Measurements from ENCODE around the gene MMD.
"Not testable (repeated sequence)": the region's sequence is repeated elsewhere in the genome, so short reads cannot be mapped to it uniquely, and the experiment has no call there.

MMD gene

GRCh38 chr17:55395803-55396505 is 25.7 kb downstream of the MMD start:
- no peak for DNase-seq (ENCODE audit: low read depth in 2 of 2)

GRCh38 chr17:55394357-55395021 is 27.1 kb downstream of the MMD start:
- DNase-seq (ENCODE audit: low read depth in 2 of 2), result no peak

GRCh38 chr17:55391764-55392467 is 29.7 kb downstream of the MMD start:
- no peak for DNase-seq (ENCODE audit: low read depth in 2 of 2)

- no peak for DNase-seq (ENCODE audit: low read depth in 2 of 2)
These were observed 30.3 kb downstream of the MMD start for GRCh38 chr17:55391244-55391757.

GRCh38 chr17:55390364-55390977 is 31.2 kb downstream of the MMD start:
- no peak for DNase-seq (ENCODE audit: low read depth in 2 of 2)

- not testable (repeated sequence) for DNase-seq (ENCODE audit: low read depth in 2 of 2)
These were observed 31.9 kb downstream of the MMD start for GRCh38 chr17:55389715-55390114.

- DNase-seq (ENCODE audit: low read depth in 2 of 2), result no peak
These were observed 32.8 kb downstream of the MMD start for GRCh38 chr17:55388842-55389241.

- DNase-seq (ENCODE audit: low read depth in 2 of 2), result no peak
These were observed 34.8 kb downstream of the MMD start for GRCh38 chr17:55386796-55387332.

- DNase-seq (ENCODE audit: low read depth in 2 of 2), result no peak
These were observed 36.9 kb downstream of the MMD start for GRCh38 chr17:55384643-55385232.

- no peak for DNase-seq (ENCODE audit: low read depth in 2 of 2)
These were observed 37.6 kb downstream of the MMD start for GRCh38 chr17:55383771-55384642.

GRCh38 chr17:55381017-55381770 is 40.4 kb downstream of the MMD start:
- DNase-seq (ENCODE audit: low read depth in 2 of 2), result no peak

GRCh38 chr17:55377671-55378275 is 43.9 kb downstream of the MMD start:
- no peak for DNase-seq (ENCODE audit: low read depth in 2 of 2)

GRCh38 chr17:55368706-55369105 is 52.9 kb downstream of the MMD start:
- no peak for DNase-seq (ENCODE audit: low read depth in 2 of 2)

- no peak for DNase-seq (ENCODE audit: low read depth in 2 of 2)
These were observed 55.6 kb downstream of the MMD start for GRCh38 chr17:55366020-55366481.

GRCh38 chr17:55363033-55363432 is 58.6 kb downstream of the MMD start:
- no peak for DNase-seq (ENCODE audit: low read depth in 2 of 2)

- no peak for DNase-seq (ENCODE audit: low read depth in 2 of 2)
These were observed 60.7 kb downstream of the MMD start for GRCh38 chr17:55360971-55361370.

GRCh38 chr17:55356434-55357328 is 65.0 kb downstream of the MMD start:
- peak; percentile 53 to 61 for DNase-seq (ENCODE audit: low read depth in 2 of 2)

GRCh38 chr17:55354941-55355340 is 66.7 kb downstream of the MMD start:
- no peak for DNase-seq (ENCODE audit: low read depth in 2 of 2)
